H9 (cell line): ENCODE results near the gene PLAC8. TPM values are rescaled to one million over a fixed set of nuclear protein-coding genes. Genes with fewer than 3 reads are reported as not detected.

ENCODE experiments used
- DNase-seq: peaks from one replicate; pipeline ENCODE4 v3.0.0-alpha.2; 2017
- H2AFZ ChIP-seq: one replicate; pipeline ENCODE4 v1.6.1; 2013; ENCODE audit warnings: mild to moderate bottlenecking, low read length, control low read depth, moderate library complexity
- H2AK5ac ChIP-seq: 2 replicates; pipeline ENCODE4 v1.6.1; 2013; ENCODE audit warnings: low read length, control low read depth, mixed read lengths; ENCODE audit not compliant: insufficient read length
- H2BK120ac ChIP-seq: one replicate; pipeline ENCODE4 v1.6.1; 2013; ENCODE audit warnings: low read depth, mild to moderate bottlenecking, low read length, control low read depth, inconsistent platforms; ENCODE audit not compliant: poor library complexity, severe bottlenecking
- H2BK12ac ChIP-seq: 2 replicates; pipeline ENCODE4 v1.6.1; 2013; ENCODE audit warnings: low read length, control low read depth, mixed read lengths, low read depth; ENCODE audit not compliant: insufficient read length
- H2BK15ac ChIP-seq: 2 replicates; pipeline ENCODE4 v1.6.1; 2013; ENCODE audit warnings: low read depth, low read length, control low read depth
- H2BK20ac ChIP-seq: one replicate; pipeline ENCODE4 v1.6.1; 2013; ENCODE audit warnings: low read depth, mild to moderate bottlenecking, low read length, control low read depth, inconsistent platforms; ENCODE audit not compliant: poor library complexity, severe bottlenecking
- H2BK5ac ChIP-seq: 2 replicates; pipeline ENCODE4 v1.6.1; 2013; ENCODE audit warnings: low read length, control low read depth, mixed read lengths; ENCODE audit not compliant: insufficient read length
- H3K14ac ChIP-seq: 2 replicates; pipeline ENCODE4 v1.6.1; 2013; ENCODE audit warnings: low read length, control low read depth; ENCODE audit not compliant: insufficient read depth
- H3K18ac ChIP-seq: 2 replicates; pipeline ENCODE4 v1.6.1; 2013; ENCODE audit warnings: low read depth, mild to moderate bottlenecking, mixed read lengths, low read length, control low read depth; ENCODE audit not compliant: insufficient read length
- H3K23ac ChIP-seq: 2 replicates; pipeline ENCODE4 v1.6.1; 2013; ENCODE audit warnings: low read length, control low read depth, mixed read lengths, low read depth; ENCODE audit not compliant: insufficient read length
- H3K23me2 ChIP-seq: 2 replicates; pipeline ENCODE4 v1.6.1; 2013; ENCODE audit warnings: low read depth, mild to moderate bottlenecking, mixed read lengths, low read length, control low read depth; ENCODE audit not compliant: insufficient read length, poor library complexity, severe bottlenecking
- H3K27ac ChIP-seq: 2 replicates; pipeline ENCODE4 v1.5.1; 2013; ENCODE audit warnings: low read length, control low read depth, mixed read lengths, low read depth; ENCODE audit not compliant: insufficient read length
- H3K27me3 ChIP-seq: 2 replicates; pipeline ENCODE4 v1.6.1; 2013; ENCODE audit warnings: low read length, control low read depth, inconsistent platforms; ENCODE audit not compliant: insufficient read depth
- H3K4ac ChIP-seq: 2 replicates; pipeline ENCODE4 v1.6.1; 2013; ENCODE audit warnings: low read depth, mild to moderate bottlenecking, control low read depth, inconsistent platforms, low read length, moderate library complexity
- H3K4me1 ChIP-seq: 2 replicates; pipeline ENCODE4 v1.6.1; 2013; ENCODE audit warnings: low read length, control low read depth, inconsistent platforms; ENCODE audit not compliant: insufficient read depth
- H3K4me2 ChIP-seq: 2 replicates; pipeline ENCODE4 v1.6.1; 2013; ENCODE audit warnings: low read length, control low read depth, mixed read lengths; ENCODE audit not compliant: insufficient read length, insufficient read depth
- H3K56ac ChIP-seq: 2 replicates; pipeline ENCODE4 v1.6.1; 2013; ENCODE audit warnings: low read depth, mild to moderate bottlenecking, mixed read lengths, low read length, control low read depth; ENCODE audit not compliant: insufficient read length
- H3K79me1 ChIP-seq: 2 replicates; pipeline ENCODE4 v1.6.1; 2013; ENCODE audit warnings: low read depth, mild to moderate bottlenecking, moderate library complexity, low read length, control low read depth, inconsistent platforms; ENCODE audit not compliant: insufficient read depth, poor library complexity, severe bottlenecking
- H3K79me2 ChIP-seq: 2 replicates; pipeline ENCODE4 v1.6.1; 2013; ENCODE audit warnings: low read length, control low read depth, inconsistent platforms; ENCODE audit not compliant: insufficient read depth
- H3K9ac ChIP-seq: 2 replicates; pipeline ENCODE4 v1.6.1; 2013; ENCODE audit warnings: low read length, control low read depth, mixed read lengths; ENCODE audit not compliant: insufficient read length; ENCODE audit errors: extremely low read depth
- H3K9me3 ChIP-seq: one replicate; pipeline ENCODE4 v1.6.1; 2013; ENCODE audit warnings: low read depth, low read length, inconsistent platforms; ENCODE audit not compliant: control insufficient read depth
- H3T11ph ChIP-seq: one replicate; pipeline ENCODE4 v1.6.1; 2013; ENCODE audit warnings: mild to moderate bottlenecking, low read length, control low read depth, inconsistent platforms
- H4K20me1 ChIP-seq: one replicate; pipeline ENCODE4 v1.6.1; 2013; ENCODE audit not compliant: control insufficient read depth, insufficient read length, insufficient read depth
- H4K5ac ChIP-seq: 2 replicates; pipeline ENCODE4 v1.6.1; 2013; ENCODE audit warnings: low read depth, mild to moderate bottlenecking, mixed read lengths, low read length, control low read depth; ENCODE audit not compliant: insufficient read length
- H4K8ac ChIP-seq: replicated peaks from 2 replicates; pipeline ENCODE4 v1.6.1; 2013; ENCODE audit warnings: low read length, control low read depth, mixed read lengths, low read depth; ENCODE audit not compliant: insufficient read length
- H4K91ac ChIP-seq: 2 replicates; pipeline ENCODE4 v1.6.1; 2013; ENCODE audit warnings: low read depth, mild to moderate bottlenecking, moderate library complexity, mixed read lengths, low read length, control low read depth; ENCODE audit not compliant: insufficient read length
- H3K27ac Mint-ChIP-seq, 3 experiments: 2 replicates in 2 of 3; 3 replicates in 1 of 3; pipeline ENCODE4 v1.8.0; 2020 to 2021; ENCODE audit warnings: mixed read lengths in 3 of 3, mild to moderate bottlenecking in 1 of 3, moderate library complexity in 1 of 3
- H3K27me3 Mint-ChIP-seq: 2 replicates; pipeline ENCODE4 v1.8.0; 2021; ENCODE audit warnings: low read depth, mild to moderate bottlenecking, moderate library complexity, mixed read lengths
- H3K36me3 Mint-ChIP-seq, 3 experiments: 2 replicates in 2 of 3; 3 replicates in 1 of 3; pipeline ENCODE4 v1.8.0; 2020 to 2021; ENCODE audit warnings: low read depth in 3 of 3, mixed read lengths in 3 of 3; ENCODE audit not compliant: insufficient read depth in 1 of 3
- H3K4me1 Mint-ChIP-seq, 2 experiments: 2 replicates each; pipeline ENCODE4 v1.8.0; 2020; ENCODE audit warnings: mixed read lengths in 2 of 2
- H3K4me3 Mint-ChIP-seq, 2 experiments: 2 replicates in 1 of 2; 3 replicates in 1 of 2; pipeline ENCODE4 v1.8.0; 2020 to 2021; ENCODE audit warnings: mild to moderate bottlenecking in 2 of 2, mixed read lengths in 2 of 2, moderate library complexity in 1 of 2
- H3K9me3 Mint-ChIP-seq, 2 experiments: 2 replicates in 1 of 2; 3 replicates in 1 of 2; pipeline ENCODE4 v1.8.0; 2020; ENCODE audit warnings: mild to moderate bottlenecking in 2 of 2, mixed read lengths in 2 of 2, moderate library complexity in 1 of 2
- CTCF ChIP-seq: fragments of 200-600 bp; sonication (generic); conservative IDR thresholded peaks from 3 replicates; pipeline ENCODE4 v1.8.0; 2021; ENCODE audit warnings: antibody characterized with exemption, mild to moderate bottlenecking
- WGBS: extraction: QIAGEN DNeasy Blood & Tissue Kit; methylation state at CpG from one replicate; pipeline ENCODE4 v1.1.7; 2013; ENCODE audit warnings: missing lambda C conversion rate, low lambda C conversion rate, mixed read lengths; ENCODE audit not compliant: insufficient read length; ENCODE audit errors: extremely low coverage; 5-methylcytosine and 5-hydroxymethylcytosine counted together
- total RNA-seq: library from RNA; stranded (reverse); gene quantifications from 2 replicates; pipeline ENCODE4 v1.2.1, GENCODE V29; 2021

PLAC8 gene
- total RNA-seq, 1 experiment from 2014 or later = 1.6 TPM

GRCh38 chr4:83109480-83110222, 4.9 kb downstream of the PLAC8 start:
- peak overlapping the region; percentile 66 to 85 for H3K4me3 Mint-ChIP-seq
- Histone ChIP-seq H3K23ac (no peak overlapping the region), H3K27me3 (no peaks in the 10 kb centered on the region), H3K14ac (peak overlapping the region; percentile 59), H3K4ac (no peak overlapping the region), H2BK12ac (no peak overlapping the region), H4K91ac (no peak overlapping the region), H2BK20ac (no peak overlapping the region), H4K8ac (no peak overlapping the region), H3K9ac (peak overlapping the region; percentile 25), H3T11ph (no peak overlapping the region), H3K23me2 (peaks cover 5% of the 10 kb centered on the region), H3K9me3 (no peaks in the 10 kb centered on the region), H3K79me1 (no peaks in the 10 kb centered on the region), H3K18ac (peak overlapping the region; percentile 13), H2BK15ac (no peak overlapping the region), H2AFZ (no peak overlapping the region), H4K20me1 (no peaks in the 10 kb centered on the region), H3K56ac (no peak overlapping the region), H2BK5ac (no peak overlapping the region), H3K27ac (no peak overlapping the region), H4K5ac (no peak overlapping the region), H3K79me2 (no peaks in the 10 kb centered on the region), H3K4me2 (peak overlapping the region; percentile 76), H2BK120ac (no peak overlapping the region), H2AK5ac (no peak overlapping the region), H3K4me1 (no peaks in the 10 kb centered on the region)
- WGBS = no CpG with 5 or more reads among the region's 64 CpGs
- no peak for TF ChIP-seq CTCF
- H3K27ac Mint-ChIP-seq = no peak overlapping the region
- H3K27me3 Mint-ChIP-seq = peaks cover 18% of the 10 kb centered on the region
- H3K36me3 Mint-ChIP-seq = no peaks in the 10 kb centered on the region
- peaks cover 22% of the 10 kb centered on the region in 2 experiments for H3K4me1 Mint-ChIP-seq
- no peaks in the 10 kb centered on the region; a peak in 1 of 5 replicates for H3K9me3 Mint-ChIP-seq
- DNase-seq = peak; percentile 67
